ENCODE measurements around the gene ADAM19.

DNA sequence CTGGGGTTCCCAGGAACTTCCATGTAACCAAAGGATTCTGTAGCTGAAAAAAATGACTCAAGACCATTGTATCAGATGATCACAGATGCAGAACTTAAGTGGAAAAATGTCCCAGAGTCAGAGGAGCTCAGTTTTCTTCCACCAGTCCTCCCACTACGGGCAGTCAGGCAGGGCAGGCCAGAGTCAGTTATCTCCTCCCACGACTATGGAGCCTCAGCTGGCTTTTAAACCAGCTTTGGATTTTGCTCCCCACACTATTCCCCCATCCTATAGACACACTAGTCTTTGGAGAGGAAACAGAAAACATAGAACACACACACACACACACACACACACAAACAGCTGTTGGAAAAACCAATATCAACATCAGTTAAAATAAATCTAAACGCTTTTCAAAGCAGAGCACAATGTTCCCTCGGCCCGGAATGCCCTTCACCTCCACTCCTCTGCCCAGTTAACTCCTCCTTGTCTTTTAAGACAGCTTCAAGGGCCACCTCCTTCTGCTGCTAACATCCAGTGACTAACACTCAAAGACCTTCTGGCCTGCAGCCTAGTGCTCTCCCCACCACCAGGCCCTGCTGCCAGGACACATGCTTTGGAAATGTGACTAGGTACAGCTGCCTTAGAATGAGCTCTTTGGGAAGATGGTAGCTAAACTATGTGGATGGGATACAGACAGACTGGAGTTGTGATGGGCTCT is 58.8 kb downstream of the ADAM19 start:
- no peak for TF ChIP-seq EZH2 (IDR thresholded peaks at IDR 0.05; ENCODE audit: borderline replicate concordance, insufficient read depth, low read length, poor library complexity, severe bottlenecking)
- TF ChIP-seq, protein P1, sequence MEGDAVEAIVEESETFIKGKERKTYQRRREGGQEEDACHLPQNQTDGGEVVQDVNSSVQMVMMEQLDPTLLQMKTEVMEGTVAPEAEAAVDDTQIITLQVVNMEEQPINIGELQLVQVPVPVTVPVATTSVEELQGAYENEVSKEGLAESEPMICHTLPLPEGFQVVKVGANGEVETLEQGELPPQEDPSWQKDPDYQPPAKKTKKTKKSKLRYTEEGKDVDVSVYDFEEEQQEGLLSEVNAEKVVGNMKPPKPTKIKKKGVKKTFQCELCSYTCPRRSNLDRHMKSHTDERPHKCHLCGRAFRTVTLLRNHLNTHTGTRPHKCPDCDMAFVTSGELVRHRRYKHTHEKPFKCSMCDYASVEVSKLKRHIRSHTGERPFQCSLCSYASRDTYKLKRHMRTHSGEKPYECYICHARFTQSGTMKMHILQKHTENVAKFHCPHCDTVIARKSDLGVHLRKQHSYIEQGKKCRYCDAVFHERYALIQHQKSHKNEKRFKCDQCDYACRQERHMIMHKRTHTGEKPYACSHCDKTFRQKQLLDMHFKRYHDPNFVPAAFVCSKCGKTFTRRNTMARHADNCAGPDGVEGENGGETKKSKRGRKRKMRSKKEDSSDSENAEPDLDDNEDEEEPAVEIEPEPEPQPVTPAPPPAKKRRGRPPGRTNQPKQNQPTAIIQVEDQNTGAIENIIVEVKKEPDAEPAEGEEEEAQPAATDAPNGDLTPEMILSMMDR (IDR thresholded peaks at IDR 0.05; ENCODE audit: poor library complexity, severe bottlenecking): no peak
- no peak for TF ChIP-seq TAF1 (IDR thresholded peaks at IDR 0.05; ENCODE audit: low read depth)
- no peak for TF ChIP-seq RAD21 (conservative IDR thresholded peaks at IDR 0.05)
- TF ChIP-seq SMC3 (conservative IDR thresholded peaks at IDR 0.05; ENCODE audit: poor library complexity): no peak
- TF ChIP-seq MXI1 (conservative IDR thresholded peaks at IDR 0.05; ENCODE audit: poor library complexity, severe bottlenecking): no peak
- TF ChIP-seq POLR2AphosphoS5 (IDR thresholded peaks at IDR 0.05): no peak
- TF ChIP-seq, protein P2, sequence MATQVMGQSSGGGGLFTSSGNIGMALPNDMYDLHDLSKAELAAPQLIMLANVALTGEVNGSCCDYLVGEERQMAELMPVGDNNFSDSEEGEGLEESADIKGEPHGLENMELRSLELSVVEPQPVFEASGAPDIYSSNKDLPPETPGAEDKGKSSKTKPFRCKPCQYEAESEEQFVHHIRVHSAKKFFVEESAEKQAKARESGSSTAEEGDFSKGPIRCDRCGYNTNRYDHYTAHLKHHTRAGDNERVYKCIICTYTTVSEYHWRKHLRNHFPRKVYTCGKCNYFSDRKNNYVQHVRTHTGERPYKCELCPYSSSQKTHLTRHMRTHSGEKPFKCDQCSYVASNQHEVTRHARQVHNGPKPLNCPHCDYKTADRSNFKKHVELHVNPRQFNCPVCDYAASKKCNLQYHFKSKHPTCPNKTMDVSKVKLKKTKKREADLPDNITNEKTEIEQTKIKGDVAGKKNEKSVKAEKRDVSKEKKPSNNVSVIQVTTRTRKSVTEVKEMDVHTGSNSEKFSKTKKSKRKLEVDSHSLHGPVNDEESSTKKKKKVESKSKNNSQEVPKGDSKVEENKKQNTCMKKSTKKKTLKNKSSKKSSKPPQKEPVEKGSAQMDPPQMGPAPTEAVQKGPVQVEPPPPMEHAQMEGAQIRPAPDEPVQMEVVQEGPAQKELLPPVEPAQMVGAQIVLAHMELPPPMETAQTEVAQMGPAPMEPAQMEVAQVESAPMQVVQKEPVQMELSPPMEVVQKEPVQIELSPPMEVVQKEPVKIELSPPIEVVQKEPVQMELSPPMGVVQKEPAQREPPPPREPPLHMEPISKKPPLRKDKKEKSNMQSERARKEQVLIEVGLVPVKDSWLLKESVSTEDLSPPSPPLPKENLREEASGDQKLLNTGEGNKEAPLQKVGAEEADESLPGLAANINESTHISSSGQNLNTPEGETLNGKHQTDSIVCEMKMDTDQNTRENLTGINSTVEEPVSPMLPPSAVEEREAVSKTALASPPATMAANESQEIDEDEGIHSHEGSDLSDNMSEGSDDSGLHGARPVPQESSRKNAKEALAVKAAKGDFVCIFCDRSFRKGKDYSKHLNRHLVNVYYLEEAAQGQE (IDR thresholded peaks at IDR 0.05; ENCODE audit: borderline replicate concordance): no peak
- TF ChIP-seq EP300 (conservative IDR thresholded peaks at IDR 0.05; ENCODE audit: poor library complexity, severe bottlenecking): no peak
